ENCODE data around the gene ASPHD1. TPM values are rescaled to one million over a fixed set of nuclear protein-coding genes. Genes with fewer than 3 reads are reported as not detected.
A peak's percentile ranks its signal among the peaks of the same experiment; 100 is the strongest.

Gene ASPHD1
- polyA plus RNA-seq, 3 donors = not detected

- H4K20me1 ChIP-seq (ENCODE audit: insufficient read depth, low read length) = peaks cover 3% of the 10 kb centered on the region
- no peaks in the 10 kb centered on the region for H3K36me3 Mint-ChIP-seq
- peaks cover 0 to 4% of the 10 kb centered on the region in 2 donors for H3K9me3 ChIP-seq (replicated peaks in 1 of 2; ENCODE audit: control insufficient read depth in 1 of 2, insufficient read depth in 1 of 2, low read length in 2 of 2)
- H3K4me3 ChIP-seq (replicated peaks in 1 of 3; ENCODE audit: low read depth in 2 of 3, low read length in 3 of 3) = peak within 1 kb of the TSS; percentile 49 to 78 (median 53)
- H3K79me2 ChIP-seq (ENCODE audit: insufficient read depth, low read length) = no peaks in the 10 kb centered on the region
- H3K4me3 Mint-ChIP-seq = peak within 1 kb of the TSS; percentile 82 to 92
- peak within 1 kb of the TSS; percentile 98 for H3K4me2 ChIP-seq (replicated peaks; ENCODE audit: extremely low read depth, low read length, poor library complexity, severe bottlenecking)
- H2AFZ ChIP-seq (ENCODE audit: insufficient read depth, low read depth, low read length, poor library complexity, severe bottlenecking) = peak within 1 kb of the TSS; percentile 82
- peaks cover 28 to 53% (median 36%) of the 10 kb centered on the region in 3 donors for H3K27me3 Mint-ChIP-seq (ENCODE audit: low read depth in 3 of 3)
- H3K36me3 ChIP-seq (replicated peaks in 1 of 2; ENCODE audit: control insufficient read depth in 1 of 2, insufficient read depth in 2 of 2, low read length in 2 of 2) = no peaks in the 10 kb centered on the region
- WGBS (ENCODE audit: insufficient coverage) = under 1% methylated on average over 17 of the region's 29 CpGs
- H3K27ac Mint-ChIP-seq = peak within 1 kb of the TSS in 1 of 7 donors; percentile 53
- peaks cover 0 to 7% (median 2%) of the 10 kb centered on the region in 7 donors for H3K9me3 Mint-ChIP-seq
- no peak for TF ChIP-seq CTCF (IDR thresholded peaks at IDR 0.05)
- peaks cover 8 to 16% of the 10 kb centered on the region in 2 donors for H3K4me1 ChIP-seq (ENCODE audit: control insufficient read depth in 1 of 2, insufficient read depth in 2 of 2, low read length in 2 of 2)
- intact Hi-C loops (cut with micrococcal nuclease) = no loop called here
- no peak within 1 kb of the TSS for H3K27ac ChIP-seq (ENCODE audit: low read depth in 1 of 2, low read length in 2 of 2)
- no peak within 1 kb of the TSS for H3K9ac ChIP-seq (ENCODE audit: insufficient read depth, low read length, poor library complexity, severe bottlenecking)
- peaks cover 12 to 38% of the 10 kb centered on the region in 2 donors for H3K27me3 ChIP-seq (ENCODE audit: control insufficient read depth in 2 of 2, insufficient read depth in 2 of 2, low read length in 2 of 2)
- DNase-seq = no peak
- peaks cover 12% of the 10 kb centered on the region for H3K4me1 Mint-ChIP-seq
Observed at GRCh38 chr16:29899516-29900101, 679 bp upstream of the ASPHD1 start, which contains the start of gene SEZ6L2. Gene SEZ6L2 (minus strand): TSS chr16:29899550. CDS start chr16:29899019, 531 bp downstream.

GRCh38 chr16:29900888-29901606 lies 759 bp downstream of the ASPHD1 start:
- intact Hi-C loops (cut with micrococcal nuclease) = no loop called here
- 76% methylated on average over 24 of the region's 31 CpGs for WGBS (ENCODE audit: insufficient coverage)
- Histone ChIP-seq H3K4me1 (ENCODE audit: control insufficient read depth in 1 of 2, insufficient read depth in 2 of 2, low read length in 2 of 2) (peaks cover 8 to 16% of the 10 kb centered on the region in 2 donors), H4K20me1 (ENCODE audit: insufficient read depth, low read length) (peaks cover 3% of the 10 kb centered on the region), H3K27ac (ENCODE audit: low read depth in 1 of 2, low read length in 2 of 2) (no peak overlapping the region), H3K9me3 (replicated peaks in 1 of 2; ENCODE audit: control insufficient read depth in 1 of 2, insufficient read depth in 1 of 2, low read length in 2 of 2) (peaks cover 0 to 4% of the 10 kb centered on the region in 2 donors), H3K9ac (ENCODE audit: insufficient read depth, low read length, poor library complexity, severe bottlenecking) (no peak overlapping the region), H3K4me2 (replicated peaks; ENCODE audit: extremely low read depth, low read length, poor library complexity, severe bottlenecking) (peak overlapping the region; percentile 98), H3K4me3 (replicated peaks in 1 of 3; ENCODE audit: low read depth in 2 of 3, low read length in 3 of 3) (peak overlapping the region in 1 of 3 experiments; percentile 78), H3K79me2 (ENCODE audit: insufficient read depth, low read length) (no peaks in the 10 kb centered on the region), H3K36me3 (replicated peaks in 1 of 2; ENCODE audit: control insufficient read depth in 1 of 2, insufficient read depth in 2 of 2, low read length in 2 of 2) (no peaks in the 10 kb centered on the region), H3K27me3 (ENCODE audit: control insufficient read depth in 2 of 2, insufficient read depth in 2 of 2, low read length in 2 of 2) (peaks cover 12 to 38% of the 10 kb centered on the region in 2 donors), H2AFZ (ENCODE audit: insufficient read depth, low read depth, low read length, poor library complexity, severe bottlenecking) (peak overlapping the region; percentile 82)
- TF ChIP-seq CTCF (IDR thresholded peaks at IDR 0.05) = no peak
- Mint-ChIP-seq H3K36me3 (no peaks in the 10 kb centered on the region), H3K4me3 (peak overlapping the region; percentile 82 to 92), H3K27ac (peak overlapping the region in 2 of 7 donors; percentile 1 to 53), H3K4me1 (peaks cover 12% of the 10 kb centered on the region), H3K9me3 (peaks cover 0 to 7% (median 2%) of the 10 kb centered on the region in 7 donors), H3K27me3 (ENCODE audit: low read depth in 3 of 3) (peaks cover 22 to 50% (median 34%) of the 10 kb centered on the region in 3 donors)
- DNase-seq = no peak

All from CD14-positive monocyte (primary cell).